ENCODE data around the gene ZRSR2.

GRCh38 chrX:15866147-15866546, 75.9 kb downstream of the ZRSR2 start:
- TF ChIP-seq CREM (IDR thresholded peaks at IDR 0.05; ENCODE audit: low read depth) (no peak), ZBTB33 (IDR thresholded peaks at IDR 0.05) (no peak), POLR2AphosphoS2 (IDR thresholded peaks at IDR 0.05; ENCODE audit: low read depth, low read length) (no peak), CTCF (IDR thresholded peaks at IDR 0.05 in 2 of 3, conservative IDR thresholded peaks at IDR 0.05 in 1 of 3; ENCODE audit: control insufficient read depth in 2 of 3, extremely low read depth in 1 of 3, insufficient read depth in 1 of 3, low read depth in 3 of 3, low read length in 3 of 3) (no peak), EZH2 (IDR thresholded peaks at IDR 0.05; ENCODE audit: borderline replicate concordance, control insufficient read depth, low read depth, low read length) (no peak), RAD21 (IDR thresholded peaks at IDR 0.05; ENCODE audit: insufficient read depth, low read depth, low read length) (no peak), NBN (IDR thresholded peaks at IDR 0.05) (no peak), MTA3 (IDR thresholded peaks at IDR 0.05; ENCODE audit: borderline replicate concordance, low read length) (no peak), KDM1A (IDR thresholded peaks at IDR 0.05; ENCODE audit: borderline replicate concordance) (no peak), SUPT20H (IDR thresholded peaks at IDR 0.05; ENCODE audit: borderline replicate concordance, control insufficient read depth, low read depth, low read length) (no peak)
